ENCODE data around the gene OTX1. TPM values are rescaled to one million over a fixed set of nuclear protein-coding genes. Genes with fewer than 3 reads are reported as not detected.

Gene OTX1
- total and polyA plus RNA-seq, 2 of the 8 experiments (the other 6 are each of a cell fraction or from before 2014, with no cell fraction given): 0.24 to 3.3 TPM

DNA sequence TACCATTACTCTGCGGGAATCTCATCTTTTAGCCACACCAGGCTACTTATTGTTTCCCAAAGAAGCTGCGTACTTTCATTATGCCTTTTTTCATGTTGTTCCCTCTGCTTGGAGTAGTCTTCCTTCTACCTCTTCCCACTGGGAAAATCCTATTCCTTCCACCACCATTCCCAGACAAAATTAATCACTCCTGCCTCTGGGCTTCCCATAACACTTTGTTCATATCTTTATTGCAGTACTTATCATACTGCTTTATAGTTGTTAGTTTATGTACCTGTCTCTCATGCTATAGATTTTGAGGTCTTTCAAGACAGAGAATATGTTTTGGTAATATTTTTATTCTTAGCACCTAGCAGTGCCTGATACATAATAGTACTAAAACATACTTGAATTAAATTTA, 16.2 kb downstream of the OTX1 start (continued):
- TF ChIP-seq, protein P1, sequence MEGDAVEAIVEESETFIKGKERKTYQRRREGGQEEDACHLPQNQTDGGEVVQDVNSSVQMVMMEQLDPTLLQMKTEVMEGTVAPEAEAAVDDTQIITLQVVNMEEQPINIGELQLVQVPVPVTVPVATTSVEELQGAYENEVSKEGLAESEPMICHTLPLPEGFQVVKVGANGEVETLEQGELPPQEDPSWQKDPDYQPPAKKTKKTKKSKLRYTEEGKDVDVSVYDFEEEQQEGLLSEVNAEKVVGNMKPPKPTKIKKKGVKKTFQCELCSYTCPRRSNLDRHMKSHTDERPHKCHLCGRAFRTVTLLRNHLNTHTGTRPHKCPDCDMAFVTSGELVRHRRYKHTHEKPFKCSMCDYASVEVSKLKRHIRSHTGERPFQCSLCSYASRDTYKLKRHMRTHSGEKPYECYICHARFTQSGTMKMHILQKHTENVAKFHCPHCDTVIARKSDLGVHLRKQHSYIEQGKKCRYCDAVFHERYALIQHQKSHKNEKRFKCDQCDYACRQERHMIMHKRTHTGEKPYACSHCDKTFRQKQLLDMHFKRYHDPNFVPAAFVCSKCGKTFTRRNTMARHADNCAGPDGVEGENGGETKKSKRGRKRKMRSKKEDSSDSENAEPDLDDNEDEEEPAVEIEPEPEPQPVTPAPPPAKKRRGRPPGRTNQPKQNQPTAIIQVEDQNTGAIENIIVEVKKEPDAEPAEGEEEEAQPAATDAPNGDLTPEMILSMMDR (IDR thresholded peaks at IDR 0.05; ENCODE audit: control extremely low read depth in 1 of 3, insufficient read depth in 1 of 3, low read depth in 1 of 3, low read length in 3 of 3): no peak
- TF ChIP-seq SRF (IDR thresholded peaks at IDR 0.05; ENCODE audit: low read depth, low read length) (no peak), RNF2 (IDR thresholded peaks at IDR 0.05; ENCODE audit: borderline replicate concordance, low read depth, low read length, missing control alignments, poor library complexity, severe bottlenecking) (no peak)

Measured in H1 (cell line).